Measurements from ENCODE around the gene CACNG7.

Gene CACNG7

GRCh38 chr19:53988981-53989380 lies 79.9 kb downstream of the CACNG7 start:
- no peak overlapping the region for H3K4me3 ChIP-seq (ENCODE audit: low read depth, low read length)
- H3K36me3 ChIP-seq (ENCODE audit: control insufficient read depth, insufficient read depth, low read length) = no peaks in the 10 kb centered on the region
- H3K9ac ChIP-seq (ENCODE audit: low read length) = no peak overlapping the region
- no peaks in the 10 kb centered on the region for H3K9me3 ChIP-seq (ENCODE audit: control insufficient read depth, insufficient read depth, low read depth, low read length)
- H3K27ac ChIP-seq (ENCODE audit: low read depth, low read length) = no peak overlapping the region
- 0 out of 2 replicates have a peak, but pooled peaks cover 6% of the 10 kb centered on the region for H3K4me1 ChIP-seq (ENCODE audit: control insufficient read depth, insufficient read depth, low read length)
- H3K27me3 ChIP-seq (ENCODE audit: control insufficient read depth, insufficient read depth, low read length) = peaks cover 41% of the 10 kb centered on the region

- H3K27me3 ChIP-seq (ENCODE audit: control insufficient read depth, insufficient read depth, low read length) = peaks cover 44% of the 10 kb centered on the region
Observed at GRCh38 chr19:53989600-53990533, 80.8 kb downstream of the CACNG7 start.

GRCh38 chr19:53991224-53992113 lies 82.4 kb downstream of the CACNG7 start, which contains the start of gene CACNG6:
Gene CACNG6, plus strand, starts transcription at chr19:53991637. Its CDS starts 1,241 bp downstream, at chr19:53992878.
- Histone ChIP-seq H3K27me3 (ENCODE audit: control insufficient read depth, insufficient read depth, low read length) (peaks cover 52% of the 10 kb centered on the region), H3K36me3 (ENCODE audit: control insufficient read depth, insufficient read depth, low read length) (no peaks in the 10 kb centered on the region), H3K9me3 (ENCODE audit: control insufficient read depth, insufficient read depth, low read depth, low read length) (no peaks in the 10 kb centered on the region), H3K27ac (ENCODE audit: low read depth, low read length) (no peak within 1 kb of the TSS), H3K9ac (ENCODE audit: low read length) (no peak within 1 kb of the TSS), H3K4me1 (ENCODE audit: control insufficient read depth, insufficient read depth, low read length) (0 out of 2 replicates have a peak, but pooled peaks cover 6% of the 10 kb centered on the region), H3K4me3 (ENCODE audit: low read depth, low read length) (peak within 1 kb of the TSS; percentile 54)

More at GRCh38 chr19:53989600-53990533, 80.8 kb downstream of the CACNG7 start:
- no peaks in the 10 kb centered on the region for H3K36me3 ChIP-seq (ENCODE audit: control insufficient read depth, insufficient read depth, low read length)
- H3K9ac ChIP-seq (ENCODE audit: low read length) = no peak overlapping the region
- H3K4me1 ChIP-seq (ENCODE audit: control insufficient read depth, insufficient read depth, low read length) = 0 out of 2 replicates have a peak, but pooled peaks cover 6% of the 10 kb centered on the region
- no peaks in the 10 kb centered on the region for H3K9me3 ChIP-seq (ENCODE audit: control insufficient read depth, insufficient read depth, low read depth, low read length)
- H3K4me3 ChIP-seq (ENCODE audit: low read depth, low read length) = no peak overlapping the region
- no peak overlapping the region for H3K27ac ChIP-seq (ENCODE audit: low read depth, low read length)

- 0 out of 2 replicates have a peak, but pooled peaks cover 6% of the 10 kb centered on the region for H3K4me1 ChIP-seq (ENCODE audit: control insufficient read depth, insufficient read depth, low read length)
- peak overlapping the region; percentile 54; the same call in 1 of the 2 replicates for H3K4me3 ChIP-seq (ENCODE audit: low read depth, low read length)
- H3K9me3 ChIP-seq (ENCODE audit: control insufficient read depth, insufficient read depth, low read depth, low read length) = no peaks in the 10 kb centered on the region
- H3K27me3 ChIP-seq (ENCODE audit: control insufficient read depth, insufficient read depth, low read length) = peaks cover 53% of the 10 kb centered on the region
- H3K36me3 ChIP-seq (ENCODE audit: control insufficient read depth, insufficient read depth, low read length) = no peaks in the 10 kb centered on the region
- H3K9ac ChIP-seq (ENCODE audit: low read length) = no peak overlapping the region
- no peak overlapping the region for H3K27ac ChIP-seq (ENCODE audit: low read depth, low read length)
Observed at GRCh38 chr19:53992211-53992610, 83.1 kb downstream of the CACNG7 start.

- H3K9me3 ChIP-seq (ENCODE audit: control insufficient read depth, insufficient read depth, low read depth, low read length) = no peaks in the 10 kb centered on the region
- no peak overlapping the region for H3K4me3 ChIP-seq (ENCODE audit: low read depth, low read length)
- no peaks in the 10 kb centered on the region for H3K36me3 ChIP-seq (ENCODE audit: control insufficient read depth, insufficient read depth, low read length)
- H3K27ac ChIP-seq (ENCODE audit: low read depth, low read length) = no peak overlapping the region
- H3K4me1 ChIP-seq (ENCODE audit: control insufficient read depth, insufficient read depth, low read length) = peaks cover 6% of the 10 kb centered on the region; the same call in 1 of the 2 replicates
- no peak overlapping the region for H3K9ac ChIP-seq (ENCODE audit: low read length)
- H3K27me3 ChIP-seq (ENCODE audit: control insufficient read depth, insufficient read depth, low read length) = peaks cover 56% of the 10 kb centered on the region
Observed at GRCh38 chr19:53992815-53993214, 83.7 kb downstream of the CACNG7 start.

GRCh38 chr19:53993448-53993847 lies 84.4 kb downstream of the CACNG7 start:
- Histone ChIP-seq H3K27me3 (ENCODE audit: control insufficient read depth, insufficient read depth, low read length) (peaks cover 58% of the 10 kb centered on the region), H3K9me3 (ENCODE audit: control insufficient read depth, insufficient read depth, low read depth, low read length) (no peaks in the 10 kb centered on the region), H3K36me3 (ENCODE audit: control insufficient read depth, insufficient read depth, low read length) (no peaks in the 10 kb centered on the region), H3K9ac (ENCODE audit: low read length) (no peak overlapping the region), H3K4me1 (ENCODE audit: control insufficient read depth, insufficient read depth, low read length) (peaks cover 11% of the 10 kb centered on the region; the same call in 1 of the 2 replicates), H3K4me3 (ENCODE audit: low read depth, low read length) (no peak overlapping the region), H3K27ac (ENCODE audit: low read depth, low read length) (no peak overlapping the region)

Data from HUES6 (cell line).